SK-N-SH treated with all-trans-retinoic acid at 6 μM for 48 hours (cell line): Measurements from ENCODE around the gene TBC1D8B.

ENCODE experiments used
- ATAC-seq: fragments of 200-7000 bp; cut with Tn5 transposase; 3 replicates; pipeline ENCODE4 v1.9.1; 2020; ENCODE audit warnings: mild to moderate bottlenecking, moderate library complexity
- ARNTL ChIP-seq: fragments of 450-650 bp; formaldehyde crosslinking; IDR thresholded peaks from 2 replicates; pipeline ENCODE4 v1.5.0; 2020; ENCODE audit warnings: low read depth, mild to moderate bottlenecking, moderate library complexity, borderline replicate concordance
- BACH2 ChIP-seq: fragments of 250-450 bp; sonication (Bioruptor Pico); IDR thresholded peaks from 2 replicates; pipeline ENCODE4 v1.9.0; 2021; ENCODE audit warnings: mild to moderate bottlenecking, borderline replicate concordance
- CREB5 ChIP-seq: fragments of 250-450 bp; sonication (Bioruptor Pico); IDR thresholded peaks from 2 replicates; pipeline ENCODE4 v1.5.1; 2020; ENCODE audit warnings: low read depth, mild to moderate bottlenecking, moderate library complexity
- CSDC2 ChIP-seq: fragments of 250-450 bp; sonication (Bioruptor Pico); IDR thresholded peaks from 2 replicates; pipeline ENCODE4 v1.5.0; 2020; ENCODE audit warnings: mild to moderate bottlenecking, moderate library complexity
- CSRNP3 ChIP-seq: fragments of 250-450 bp; sonication (Bioruptor Pico); IDR thresholded peaks from 2 replicates; pipeline ENCODE4 v1.5.1; 2021; ENCODE audit warnings: mild to moderate bottlenecking, moderate library complexity
- ESRRG ChIP-seq: fragments of 250-450 bp; sonication (Bioruptor Pico); IDR thresholded peaks from 2 replicates; pipeline ENCODE4 v1.6.1; 2021; ENCODE audit warnings: mild to moderate bottlenecking
- GLIS3 ChIP-seq: fragments of 250-450 bp; sonication (Bioruptor Pico); IDR thresholded peaks from 2 replicates; pipeline ENCODE4 v1.5.0; 2020; ENCODE audit warnings: mild to moderate bottlenecking, moderate library complexity
- ISL1 ChIP-seq: fragments of 250-450 bp; sonication (Bioruptor Pico); IDR thresholded peaks from 2 replicates; pipeline ENCODE4 v2.1.2; 2022; ENCODE audit warnings: mild to moderate bottlenecking, moderate library complexity
- OSR1 ChIP-seq: fragments of 250-450 bp; sonication (Bioruptor Pico); IDR thresholded peaks from 2 replicates; pipeline ENCODE4 v1.8.0; 2022; ENCODE audit warnings: moderate library complexity, mild to moderate bottlenecking, inconsistent platforms
- PATZ1 ChIP-seq: fragments of 250-450 bp; sonication (Bioruptor Pico); IDR thresholded peaks from 2 replicates; pipeline ENCODE4 v1.8.0; 2020; ENCODE audit warnings: mild to moderate bottlenecking, moderate library complexity, borderline replicate concordance
- POU6F1 ChIP-seq: fragments of 250-450 bp; sonication (Bioruptor Pico); IDR thresholded peaks from 2 replicates; pipeline ENCODE4 v1.8.0; 2021; ENCODE audit warnings: low read depth, mild to moderate bottlenecking, moderate library complexity, borderline replicate concordance
- PPARA ChIP-seq: fragments of 250-450 bp; sonication (Bioruptor Pico); IDR thresholded peaks from 2 replicates; pipeline ENCODE4 v1.5.0; 2020; ENCODE audit warnings: mild to moderate bottlenecking, borderline replicate concordance
- RARB ChIP-seq: fragments of 250-450 bp; sonication (Bioruptor Pico); IDR thresholded peaks from 2 replicates; pipeline ENCODE4 v1.8.0; 2021; ENCODE audit warnings: mild to moderate bottlenecking, moderate library complexity
- SNAI2 ChIP-seq: fragments of 250-450 bp; sonication (Bioruptor Pico); IDR thresholded peaks from 2 replicates; pipeline ENCODE4 v1.5.0; 2020; ENCODE audit warnings: mild to moderate bottlenecking, moderate library complexity
- TCF4 ChIP-seq: fragments of 250-450 bp; sonication (Bioruptor Pico); IDR thresholded peaks from 2 replicates; pipeline ENCODE4 v1.8.0; 2021; ENCODE audit warnings: mild to moderate bottlenecking, moderate library complexity, borderline replicate concordance
- TOX ChIP-seq: fragments of 250-450 bp; sonication (Bioruptor Pico); IDR thresholded peaks from 2 replicates; pipeline ENCODE4 v1.8.0; 2021; ENCODE audit warnings: mild to moderate bottlenecking, moderate library complexity, borderline replicate concordance
- ZC3H10 ChIP-seq: fragments of 250-450 bp; sonication (Bioruptor Pico); IDR thresholded peaks from 2 replicates; pipeline ENCODE4 v1.5.1; 2021; ENCODE audit warnings: mild to moderate bottlenecking, moderate library complexity
- ZFP30 ChIP-seq: fragments of 450-650 bp; formaldehyde crosslinking; IDR thresholded peaks from 2 replicates; pipeline ENCODE4 v1.5.0; 2022; ENCODE audit warnings: mild to moderate bottlenecking, moderate library complexity
- ZNF565 ChIP-seq: fragments of 450-650 bp; formaldehyde crosslinking; conservative IDR thresholded peaks from 2 replicates; pipeline ENCODE4 v1.5.0; 2020; ENCODE audit warnings: low read depth, mild to moderate bottlenecking, moderate library complexity
- ZNF70 ChIP-seq: fragments of 450-650 bp; formaldehyde crosslinking; IDR thresholded peaks from 2 replicates; pipeline ENCODE4 v1.5.0; 2020; ENCODE audit warnings: mild to moderate bottlenecking, moderate library complexity
- ZNF8 ChIP-seq: fragments of 450-650 bp; formaldehyde crosslinking; IDR thresholded peaks from 2 replicates; pipeline ENCODE4 v1.5.0; 2020; ENCODE audit warnings: mild to moderate bottlenecking, moderate library complexity
- TF ChIP-seq, protein P1 (sequence below): fragments of 250-450 bp; sonication (Bioruptor Pico); IDR thresholded peaks from 2 replicates; pipeline ENCODE4 v1.5.0; 2020; ENCODE audit warnings: mild to moderate bottlenecking, moderate library complexity

Gene TBC1D8B

DNA sequence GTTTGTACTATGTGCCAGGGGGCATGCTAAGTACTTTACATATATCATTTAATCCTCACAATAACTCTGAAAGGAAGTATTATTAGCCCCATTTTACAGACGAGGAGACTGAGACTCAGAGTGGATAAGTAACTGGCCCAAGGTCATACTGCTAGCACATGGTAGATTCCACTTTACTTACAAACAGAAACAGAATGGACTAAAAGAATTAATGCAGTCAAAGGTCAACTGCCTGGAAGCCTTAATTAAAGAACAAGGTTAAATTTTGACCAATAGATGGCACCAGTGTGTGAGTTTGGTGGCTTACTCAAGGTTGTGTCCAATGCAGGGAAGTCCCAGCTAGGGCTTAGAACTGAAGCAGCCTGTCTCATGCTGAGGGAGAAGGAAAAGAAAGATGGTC, 96.0 kb downstream of the TBC1D8B start:
- peak; percentile 54 for ATAC-seq
- TF ChIP-seq ESRRG (CRISPR knock-in tag) (no peak), ZNF70 (CRISPR knock-in tag) (no peak), CSDC2 (CRISPR knock-in tag) (no peak), ARNTL (CRISPR knock-in tag) (no peak), GLIS3 (CRISPR knock-in tag) (no peak), SNAI2 (CRISPR knock-in tag) (no peak), ZFP30 (no peak)

GRCh38 chrX:106899276-106899675, 96.8 kb downstream of the TBC1D8B start:
- no peak for TF ChIP-seq POU6F1 (CRISPR knock-in tag)
- no peak for TF ChIP-seq ISL1 (CRISPR knock-in tag)
- no peak for TF ChIP-seq CSDC2 (CRISPR knock-in tag)
- no peak for TF ChIP-seq ESRRG (CRISPR knock-in tag)
- no peak for TF ChIP-seq RARB (CRISPR knock-in tag)
- TF ChIP-seq ZNF565 (CRISPR knock-in tag): no peak
- no peak for TF ChIP-seq CSRNP3 (CRISPR knock-in tag)
- TF ChIP-seq SNAI2 (CRISPR knock-in tag): no peak
- TF ChIP-seq BACH2 (CRISPR knock-in tag): no peak
- TF ChIP-seq ZNF8 (CRISPR knock-in tag): no peak
- TF ChIP-seq GLIS3 (CRISPR knock-in tag): no peak
- TF ChIP-seq PATZ1 (CRISPR knock-in tag): no peak
- TF ChIP-seq ZC3H10 (CRISPR knock-in tag): no peak
- TF ChIP-seq OSR1: no peak
- TF ChIP-seq TCF4 (CRISPR knock-in tag): no peak
- TF ChIP-seq CREB5 (CRISPR knock-in tag): no peak
- no peak for TF ChIP-seq PPARA
- TF ChIP-seq TOX (CRISPR knock-in tag): no peak
- no peak for ATAC-seq

DNA sequence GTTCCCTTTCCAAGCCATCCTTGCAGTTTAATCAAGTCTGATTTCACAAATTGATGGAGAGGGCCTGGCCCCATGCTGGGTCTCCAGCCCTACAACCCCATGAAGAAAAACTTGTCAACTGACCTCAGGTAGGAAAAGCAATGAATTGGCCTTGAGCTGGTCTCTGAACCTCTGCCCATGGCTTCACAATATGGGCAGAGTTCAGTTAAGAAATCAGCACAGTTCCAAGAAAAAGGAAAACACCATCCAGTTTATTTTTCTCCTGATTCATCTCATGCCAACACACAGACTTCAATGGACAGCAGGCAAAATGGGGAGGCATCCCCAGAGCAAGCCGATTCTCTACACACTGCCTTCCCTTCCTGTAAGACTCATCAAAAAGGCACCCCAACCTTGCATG, 97.4 kb downstream of the TBC1D8B start:
- ATAC-seq: no peak

More for the DNA sequence above, 97.4 kb downstream of the TBC1D8B start:
- TF ChIP-seq CREB5 (CRISPR knock-in tag): no peak
- no peak for TF ChIP-seq ZNF70 (CRISPR knock-in tag)
- TF ChIP-seq ZC3H10 (CRISPR knock-in tag): no peak
- no peak for TF ChIP-seq RARB (CRISPR knock-in tag)
- no peak for TF ChIP-seq CSRNP3 (CRISPR knock-in tag)
- no peak for TF ChIP-seq CSDC2 (CRISPR knock-in tag)
- no peak for TF ChIP-seq ZNF565 (CRISPR knock-in tag)
- TF ChIP-seq ZFP30: no peak
- TF ChIP-seq ZNF8 (CRISPR knock-in tag): no peak
- no peak for TF ChIP-seq ARNTL (CRISPR knock-in tag)
- no peak for TF ChIP-seq TCF4 (CRISPR knock-in tag)
- TF ChIP-seq, protein P1, sequence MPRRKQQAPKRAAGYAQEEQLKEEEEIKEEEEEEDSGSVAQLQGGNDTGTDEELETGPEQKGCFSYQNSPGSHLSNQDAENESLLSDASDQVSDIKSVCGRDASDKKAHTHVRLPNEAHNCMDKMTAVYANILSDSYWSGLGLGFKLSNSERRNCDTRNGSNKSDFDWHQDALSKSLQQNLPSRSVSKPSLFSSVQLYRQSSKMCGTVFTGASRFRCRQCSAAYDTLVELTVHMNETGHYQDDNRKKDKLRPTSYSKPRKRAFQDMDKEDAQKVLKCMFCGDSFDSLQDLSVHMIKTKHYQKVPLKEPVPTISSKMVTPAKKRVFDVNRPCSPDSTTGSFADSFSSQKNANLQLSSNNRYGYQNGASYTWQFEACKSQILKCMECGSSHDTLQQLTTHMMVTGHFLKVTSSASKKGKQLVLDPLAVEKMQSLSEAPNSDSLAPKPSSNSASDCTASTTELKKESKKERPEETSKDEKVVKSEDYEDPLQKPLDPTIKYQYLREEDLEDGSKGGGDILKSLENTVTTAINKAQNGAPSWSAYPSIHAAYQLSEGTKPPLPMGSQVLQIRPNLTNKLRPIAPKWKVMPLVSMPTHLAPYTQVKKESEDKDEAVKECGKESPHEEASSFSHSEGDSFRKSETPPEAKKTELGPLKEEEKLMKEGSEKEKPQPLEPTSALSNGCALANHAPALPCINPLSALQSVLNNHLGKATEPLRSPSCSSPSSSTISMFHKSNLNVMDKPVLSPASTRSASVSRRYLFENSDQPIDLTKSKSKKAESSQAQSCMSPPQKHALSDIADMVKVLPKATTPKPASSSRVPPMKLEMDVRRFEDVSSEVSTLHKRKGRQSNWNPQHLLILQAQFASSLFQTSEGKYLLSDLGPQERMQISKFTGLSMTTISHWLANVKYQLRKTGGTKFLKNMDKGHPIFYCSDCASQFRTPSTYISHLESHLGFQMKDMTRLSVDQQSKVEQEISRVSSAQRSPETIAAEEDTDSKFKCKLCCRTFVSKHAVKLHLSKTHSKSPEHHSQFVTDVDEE: no peak
- no peak for TF ChIP-seq OSR1
- no peak for TF ChIP-seq PPARA
- TF ChIP-seq PATZ1 (CRISPR knock-in tag): no peak
- TF ChIP-seq, all 23 proteins: peak for 0
